ENCODE measurements around the gene MAPKAP1.

MAPKAP1 gene

GRCh38 chr9:125744616-125745015 lies 37.6 kb upstream of the MAPKAP1 start:
- TF ChIP-seq FOXM1 (IDR thresholded peaks at IDR 0.05; ENCODE audit: borderline replicate concordance, low read depth): no peak
- TF ChIP-seq CREB1 (IDR thresholded peaks at IDR 0.05; ENCODE audit: low read depth): no peak
- TF ChIP-seq, protein P1, sequence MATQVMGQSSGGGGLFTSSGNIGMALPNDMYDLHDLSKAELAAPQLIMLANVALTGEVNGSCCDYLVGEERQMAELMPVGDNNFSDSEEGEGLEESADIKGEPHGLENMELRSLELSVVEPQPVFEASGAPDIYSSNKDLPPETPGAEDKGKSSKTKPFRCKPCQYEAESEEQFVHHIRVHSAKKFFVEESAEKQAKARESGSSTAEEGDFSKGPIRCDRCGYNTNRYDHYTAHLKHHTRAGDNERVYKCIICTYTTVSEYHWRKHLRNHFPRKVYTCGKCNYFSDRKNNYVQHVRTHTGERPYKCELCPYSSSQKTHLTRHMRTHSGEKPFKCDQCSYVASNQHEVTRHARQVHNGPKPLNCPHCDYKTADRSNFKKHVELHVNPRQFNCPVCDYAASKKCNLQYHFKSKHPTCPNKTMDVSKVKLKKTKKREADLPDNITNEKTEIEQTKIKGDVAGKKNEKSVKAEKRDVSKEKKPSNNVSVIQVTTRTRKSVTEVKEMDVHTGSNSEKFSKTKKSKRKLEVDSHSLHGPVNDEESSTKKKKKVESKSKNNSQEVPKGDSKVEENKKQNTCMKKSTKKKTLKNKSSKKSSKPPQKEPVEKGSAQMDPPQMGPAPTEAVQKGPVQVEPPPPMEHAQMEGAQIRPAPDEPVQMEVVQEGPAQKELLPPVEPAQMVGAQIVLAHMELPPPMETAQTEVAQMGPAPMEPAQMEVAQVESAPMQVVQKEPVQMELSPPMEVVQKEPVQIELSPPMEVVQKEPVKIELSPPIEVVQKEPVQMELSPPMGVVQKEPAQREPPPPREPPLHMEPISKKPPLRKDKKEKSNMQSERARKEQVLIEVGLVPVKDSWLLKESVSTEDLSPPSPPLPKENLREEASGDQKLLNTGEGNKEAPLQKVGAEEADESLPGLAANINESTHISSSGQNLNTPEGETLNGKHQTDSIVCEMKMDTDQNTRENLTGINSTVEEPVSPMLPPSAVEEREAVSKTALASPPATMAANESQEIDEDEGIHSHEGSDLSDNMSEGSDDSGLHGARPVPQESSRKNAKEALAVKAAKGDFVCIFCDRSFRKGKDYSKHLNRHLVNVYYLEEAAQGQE (IDR thresholded peaks at IDR 0.05; ENCODE audit: low read depth): no peak
- no peak for TF ChIP-seq YY1 (IDR thresholded peaks at IDR 0.05; ENCODE audit: low read depth)
- no peak for TF ChIP-seq TAF1 (IDR thresholded peaks at IDR 0.05; ENCODE audit: low read depth)
- no peak for TF ChIP-seq TCF12 (IDR thresholded peaks at IDR 0.05; ENCODE audit: low read depth)
- no peak for TF ChIP-seq EP300 (IDR thresholded peaks at IDR 0.05; ENCODE audit: borderline replicate concordance)
- TF ChIP-seq RAD21 (IDR thresholded peaks at IDR 0.05; ENCODE audit: low read depth): no peak
- no peak for TF ChIP-seq NFIC (IDR thresholded peaks at IDR 0.05)
- no peak for TF ChIP-seq CEBPB (IDR thresholded peaks at IDR 0.05)
- no peak for TF ChIP-seq EGR1 (IDR thresholded peaks at IDR 0.05)
- no peak for TF ChIP-seq MAX (IDR thresholded peaks at IDR 0.05)
- TF ChIP-seq ZBTB7A (IDR thresholded peaks at IDR 0.05; ENCODE audit: low read depth): no peak
- no peak for TF ChIP-seq TEAD4 (IDR thresholded peaks at IDR 0.05)

- TF ChIP-seq, protein P1 (IDR thresholded peaks at IDR 0.05; ENCODE audit: low read depth): no peak
- TF ChIP-seq FOXM1 (IDR thresholded peaks at IDR 0.05; ENCODE audit: borderline replicate concordance, low read depth) (no peak), CREB1 (IDR thresholded peaks at IDR 0.05; ENCODE audit: low read depth) (no peak), MAX (IDR thresholded peaks at IDR 0.05) (no peak), RAD21 (IDR thresholded peaks at IDR 0.05; ENCODE audit: low read depth) (no peak), TAF1 (IDR thresholded peaks at IDR 0.05; ENCODE audit: low read depth) (no peak), EGR1 (IDR thresholded peaks at IDR 0.05) (no peak), TEAD4 (IDR thresholded peaks at IDR 0.05) (no peak), NFIC (IDR thresholded peaks at IDR 0.05) (no peak), EP300 (IDR thresholded peaks at IDR 0.05; ENCODE audit: borderline replicate concordance) (no peak), CEBPB (IDR thresholded peaks at IDR 0.05) (no peak), YY1 (IDR thresholded peaks at IDR 0.05; ENCODE audit: low read depth) (no peak), TCF12 (IDR thresholded peaks at IDR 0.05; ENCODE audit: low read depth) (no peak), ZBTB7A (IDR thresholded peaks at IDR 0.05; ENCODE audit: low read depth) (no peak)
- TF ChIP-seq, protein P2, sequence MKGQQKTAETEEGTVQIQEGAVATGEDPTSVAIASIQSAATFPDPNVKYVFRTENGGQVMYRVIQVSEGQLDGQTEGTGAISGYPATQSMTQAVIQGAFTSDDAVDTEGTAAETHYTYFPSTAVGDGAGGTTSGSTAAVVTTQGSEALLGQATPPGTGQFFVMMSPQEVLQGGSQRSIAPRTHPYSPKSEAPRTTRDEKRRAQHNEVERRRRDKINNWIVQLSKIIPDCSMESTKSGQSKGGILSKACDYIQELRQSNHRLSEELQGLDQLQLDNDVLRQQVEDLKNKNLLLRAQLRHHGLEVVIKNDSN (IDR thresholded peaks at IDR 0.05): no peak
Measured at GRCh38 chr9:125743682-125744428, 36.8 kb upstream of the MAPKAP1 start.

GRCh38 chr9:125742657-125743056 lies 35.6 kb upstream of the MAPKAP1 start:
- TF ChIP-seq FOXM1 (IDR thresholded peaks at IDR 0.05; ENCODE audit: borderline replicate concordance, low read depth) (no peak), TCF12 (IDR thresholded peaks at IDR 0.05; ENCODE audit: low read depth) (no peak), TEAD4 (IDR thresholded peaks at IDR 0.05) (no peak), TAF1 (IDR thresholded peaks at IDR 0.05; ENCODE audit: low read depth) (no peak), EGR1 (IDR thresholded peaks at IDR 0.05) (no peak), RAD21 (IDR thresholded peaks at IDR 0.05; ENCODE audit: low read depth) (no peak), YY1 (IDR thresholded peaks at IDR 0.05; ENCODE audit: low read depth) (no peak), EP300 (IDR thresholded peaks at IDR 0.05; ENCODE audit: borderline replicate concordance) (no peak), ZBTB7A (IDR thresholded peaks at IDR 0.05; ENCODE audit: low read depth) (no peak), CREB1 (IDR thresholded peaks at IDR 0.05; ENCODE audit: low read depth) (no peak)
- TF ChIP-seq, protein P1 (IDR thresholded peaks at IDR 0.05; ENCODE audit: low read depth): no peak
- TF ChIP-seq, protein P2 (IDR thresholded peaks at IDR 0.05): no peak

- no peak for TF ChIP-seq FOXM1 (IDR thresholded peaks at IDR 0.05; ENCODE audit: borderline replicate concordance, low read depth)
- TF ChIP-seq EP300 (IDR thresholded peaks at IDR 0.05; ENCODE audit: borderline replicate concordance): no peak
Measured at GRCh38 chr9:125739436-125739835, 32.4 kb upstream of the MAPKAP1 start.
